Spleen (tissue), 7 donors: ENCODE results near the gene GABBR2.

ENCODE experiments used
- CTCF ChIP-seq, 11 experiments: fragments of 200-600 bp in 7 of 11; fragments of 450-650 bp in 4 of 11; sonication (generic) in 4 of 11; IDR thresholded peaks in 8 of 11; conservative IDR thresholded peaks in 3 of 11; 1 replicate in 7 of 11; 2 replicates in 4 of 11; pipeline versions ENCODE4 v1.4.0 to v1.8.0; 2016 to 2021; ENCODE audit warnings: antibody characterized with exemption in 11 of 11, inconsistent platforms in 4 of 11, mild to moderate bottlenecking in 1 of 11
- POLR2A ChIP-seq, 3 donors: fragments of 450-650 bp; IDR thresholded peaks; one replicate each; pipeline ENCODE4 v1.5.1; 2017; ENCODE audit warnings: antibody characterized with exemption in 3 of 3, mild to moderate bottlenecking in 1 of 3
- donor health status: DM: no; HTN: no; CAD: no; lungs with moderate emphysema.
- donor health status: DM: no; HTN: no; CAD: no.
- donor health status: DM: no; HTN: no; CAD: no.

GRCh38 chr9:98339987-98340800 is 368.5 kb downstream of the GABBR2 start:
- TF ChIP-seq CTCF (IDR thresholded peaks at IDR 0.05 in 8 of 11, conservative IDR thresholded peaks at IDR 0.05 in 3 of 11) (no peak), POLR2A (IDR thresholded peaks at IDR 0.05) (no peak)
